ELF-1 (cell line): ENCODE data around the gene TRIM25.

ENCODE experiments used
- DNase-seq: peaks from one replicate; pipeline ENCODE4 v3.0.0-alpha.2; 2016; ENCODE audit warnings: low read depth, low spot score

The TRIM25 gene

GRCh38 chr17:56896217-56896967, 17.5 kb downstream of the TRIM25 start:
- no peak for DNase-seq

- no peak for DNase-seq
Observed at GRCh38 chr17:56894859-56895455, 18.9 kb downstream of the TRIM25 start.

- peak; percentile 11 for DNase-seq
Observed at GRCh38 chr17:56893503-56893902, 20.3 kb downstream of the TRIM25 start.

GRCh38 chr17:56892333-56892732, 21.5 kb downstream of the TRIM25 start:
- DNase-seq, result no peak

- DNase-seq, result peak; percentile 46
Observed at GRCh38 chr17:56891751-56892150, 22.1 kb downstream of the TRIM25 start.

- DNase-seq, result no peak
Observed at GRCh38 chr17:56890906-56891674, 22.8 kb downstream of the TRIM25 start.

- DNase-seq, result no peak
Observed at GRCh38 chr17:56890390-56890789, 23.5 kb downstream of the TRIM25 start.

GRCh38 chr17:56887552-56888467, 26.0 kb downstream of the TRIM25 start:
- no peak for DNase-seq

GRCh38 chr17:56887105-56887504, 26.7 kb downstream of the TRIM25 start:
- no peak for DNase-seq

GRCh38 chr17:56886288-56886731, 27.5 kb downstream of the TRIM25 start:
- DNase-seq, result no peak

GRCh38 chr17:56885312-56885657, 28.6 kb downstream of the TRIM25 start:
- no peak for DNase-seq

- DNase-seq, result no peak
Observed at GRCh38 chr17:56884483-56885311, 29.2 kb downstream of the TRIM25 start.

- no peak for DNase-seq
Observed at GRCh38 chr17:56883616-56884015, 30.2 kb downstream of the TRIM25 start.

GRCh38 chr17:56881685-56882295, 32.1 kb downstream of the TRIM25 start:
- no peak for DNase-seq

GRCh38 chr17:56880571-56880970, 33.3 kb downstream of the TRIM25 start:
- DNase-seq, result no peak

GRCh38 chr17:56880133-56880532, 33.7 kb downstream of the TRIM25 start:
- no peak for DNase-seq

- DNase-seq, result no peak
Observed at GRCh38 chr17:56879280-56879679, 34.6 kb downstream of the TRIM25 start.

GRCh38 chr17:56876766-56877179, 37.1 kb downstream of the TRIM25 start:
- DNase-seq, result no peak

GRCh38 chr17:56870081-56870651, 43.7 kb downstream of the TRIM25 start:
- no peak for DNase-seq

GRCh38 chr17:56868716-56869115, 45.1 kb downstream of the TRIM25 start:
- DNase-seq, result no peak
